H9 (cell line): ENCODE results near the gene PCDHB8. TPM values are rescaled to one million over a fixed set of nuclear protein-coding genes. Genes with fewer than 3 reads are reported as not detected.
"Not testable (repeated sequence)": the region's sequence is repeated elsewhere in the genome, so short reads cannot be mapped to it uniquely, and the experiment has no call there.

Experiments used
- DNase-seq: peaks from one replicate; pipeline ENCODE4 v3.0.0-alpha.2; 2017
- H2AFZ ChIP-seq: one replicate; pipeline ENCODE4 v1.6.1; 2013; ENCODE audit warnings: mild to moderate bottlenecking, low read length, control low read depth, moderate library complexity
- H2AK5ac ChIP-seq: 2 replicates; pipeline ENCODE4 v1.6.1; 2013; ENCODE audit warnings: low read length, control low read depth, mixed read lengths; ENCODE audit not compliant: insufficient read length
- H2BK120ac ChIP-seq: one replicate; pipeline ENCODE4 v1.6.1; 2013; ENCODE audit warnings: low read depth, mild to moderate bottlenecking, low read length, control low read depth, inconsistent platforms; ENCODE audit not compliant: poor library complexity, severe bottlenecking
- H2BK12ac ChIP-seq: 2 replicates; pipeline ENCODE4 v1.6.1; 2013; ENCODE audit warnings: low read length, control low read depth, mixed read lengths, low read depth; ENCODE audit not compliant: insufficient read length
- H2BK15ac ChIP-seq: 2 replicates; pipeline ENCODE4 v1.6.1; 2013; ENCODE audit warnings: low read depth, low read length, control low read depth
- H2BK20ac ChIP-seq: one replicate; pipeline ENCODE4 v1.6.1; 2013; ENCODE audit warnings: low read depth, mild to moderate bottlenecking, low read length, control low read depth, inconsistent platforms; ENCODE audit not compliant: poor library complexity, severe bottlenecking
- H2BK5ac ChIP-seq: 2 replicates; pipeline ENCODE4 v1.6.1; 2013; ENCODE audit warnings: low read length, control low read depth, mixed read lengths; ENCODE audit not compliant: insufficient read length
- H3K14ac ChIP-seq: 2 replicates; pipeline ENCODE4 v1.6.1; 2013; ENCODE audit warnings: low read length, control low read depth; ENCODE audit not compliant: insufficient read depth
- H3K18ac ChIP-seq: 2 replicates; pipeline ENCODE4 v1.6.1; 2013; ENCODE audit warnings: low read depth, mild to moderate bottlenecking, mixed read lengths, low read length, control low read depth; ENCODE audit not compliant: insufficient read length
- H3K23ac ChIP-seq: 2 replicates; pipeline ENCODE4 v1.6.1; 2013; ENCODE audit warnings: low read length, control low read depth, mixed read lengths, low read depth; ENCODE audit not compliant: insufficient read length
- H3K23me2 ChIP-seq: 2 replicates; pipeline ENCODE4 v1.6.1; 2013; ENCODE audit warnings: low read depth, mild to moderate bottlenecking, mixed read lengths, low read length, control low read depth; ENCODE audit not compliant: insufficient read length, poor library complexity, severe bottlenecking
- H3K27ac ChIP-seq: 2 replicates; pipeline ENCODE4 v1.5.1; 2013; ENCODE audit warnings: low read length, control low read depth, mixed read lengths, low read depth; ENCODE audit not compliant: insufficient read length
- H3K27me3 ChIP-seq: 2 replicates; pipeline ENCODE4 v1.6.1; 2013; ENCODE audit warnings: low read length, control low read depth, inconsistent platforms; ENCODE audit not compliant: insufficient read depth
- H3K4ac ChIP-seq: 2 replicates; pipeline ENCODE4 v1.6.1; 2013; ENCODE audit warnings: low read depth, mild to moderate bottlenecking, control low read depth, inconsistent platforms, low read length, moderate library complexity
- H3K4me1 ChIP-seq: 2 replicates; pipeline ENCODE4 v1.6.1; 2013; ENCODE audit warnings: low read length, control low read depth, inconsistent platforms; ENCODE audit not compliant: insufficient read depth
- H3K4me2 ChIP-seq: 2 replicates; pipeline ENCODE4 v1.6.1; 2013; ENCODE audit warnings: low read length, control low read depth, mixed read lengths; ENCODE audit not compliant: insufficient read length, insufficient read depth
- H3K56ac ChIP-seq: 2 replicates; pipeline ENCODE4 v1.6.1; 2013; ENCODE audit warnings: low read depth, mild to moderate bottlenecking, mixed read lengths, low read length, control low read depth; ENCODE audit not compliant: insufficient read length
- H3K79me1 ChIP-seq: 2 replicates; pipeline ENCODE4 v1.6.1; 2013; ENCODE audit warnings: low read depth, mild to moderate bottlenecking, moderate library complexity, low read length, control low read depth, inconsistent platforms; ENCODE audit not compliant: insufficient read depth, poor library complexity, severe bottlenecking
- H3K79me2 ChIP-seq: 2 replicates; pipeline ENCODE4 v1.6.1; 2013; ENCODE audit warnings: low read length, control low read depth, inconsistent platforms; ENCODE audit not compliant: insufficient read depth
- H3K9ac ChIP-seq: 2 replicates; pipeline ENCODE4 v1.6.1; 2013; ENCODE audit warnings: low read length, control low read depth, mixed read lengths; ENCODE audit not compliant: insufficient read length; ENCODE audit errors: extremely low read depth
- H3K9me3 ChIP-seq: one replicate; pipeline ENCODE4 v1.6.1; 2013; ENCODE audit warnings: low read depth, low read length, inconsistent platforms; ENCODE audit not compliant: control insufficient read depth
- H3T11ph ChIP-seq: one replicate; pipeline ENCODE4 v1.6.1; 2013; ENCODE audit warnings: mild to moderate bottlenecking, low read length, control low read depth, inconsistent platforms
- H4K20me1 ChIP-seq: one replicate; pipeline ENCODE4 v1.6.1; 2013; ENCODE audit not compliant: control insufficient read depth, insufficient read length, insufficient read depth
- H4K5ac ChIP-seq: 2 replicates; pipeline ENCODE4 v1.6.1; 2013; ENCODE audit warnings: low read depth, mild to moderate bottlenecking, mixed read lengths, low read length, control low read depth; ENCODE audit not compliant: insufficient read length
- H4K8ac ChIP-seq: replicated peaks from 2 replicates; pipeline ENCODE4 v1.6.1; 2013; ENCODE audit warnings: low read length, control low read depth, mixed read lengths, low read depth; ENCODE audit not compliant: insufficient read length
- H4K91ac ChIP-seq: 2 replicates; pipeline ENCODE4 v1.6.1; 2013; ENCODE audit warnings: low read depth, mild to moderate bottlenecking, moderate library complexity, mixed read lengths, low read length, control low read depth; ENCODE audit not compliant: insufficient read length
- H3K27ac Mint-ChIP-seq, 3 experiments: 2 replicates in 2 of 3; 3 replicates in 1 of 3; pipeline ENCODE4 v1.8.0; 2020 to 2021; ENCODE audit warnings: mixed read lengths in 3 of 3, mild to moderate bottlenecking in 1 of 3, moderate library complexity in 1 of 3
- H3K27me3 Mint-ChIP-seq: 2 replicates; pipeline ENCODE4 v1.8.0; 2021; ENCODE audit warnings: low read depth, mild to moderate bottlenecking, moderate library complexity, mixed read lengths
- H3K36me3 Mint-ChIP-seq, 3 experiments: 2 replicates in 2 of 3; 3 replicates in 1 of 3; pipeline ENCODE4 v1.8.0; 2020 to 2021; ENCODE audit warnings: low read depth in 3 of 3, mixed read lengths in 3 of 3; ENCODE audit not compliant: insufficient read depth in 1 of 3
- H3K4me1 Mint-ChIP-seq, 2 experiments: 2 replicates each; pipeline ENCODE4 v1.8.0; 2020; ENCODE audit warnings: mixed read lengths in 2 of 2
- H3K4me3 Mint-ChIP-seq, 2 experiments: 2 replicates in 1 of 2; 3 replicates in 1 of 2; pipeline ENCODE4 v1.8.0; 2020 to 2021; ENCODE audit warnings: mild to moderate bottlenecking in 2 of 2, mixed read lengths in 2 of 2, moderate library complexity in 1 of 2
- H3K9me3 Mint-ChIP-seq, 2 experiments: 2 replicates in 1 of 2; 3 replicates in 1 of 2; pipeline ENCODE4 v1.8.0; 2020; ENCODE audit warnings: mild to moderate bottlenecking in 2 of 2, mixed read lengths in 2 of 2, moderate library complexity in 1 of 2
- WGBS: extraction: QIAGEN DNeasy Blood & Tissue Kit; methylation state at CpG from one replicate; pipeline ENCODE4 v1.1.7; 2013; ENCODE audit warnings: missing lambda C conversion rate, low lambda C conversion rate, mixed read lengths; ENCODE audit not compliant: insufficient read length; ENCODE audit errors: extremely low coverage; 5-methylcytosine and 5-hydroxymethylcytosine counted together
- total RNA-seq: library from RNA; stranded (reverse); gene quantifications from 2 replicates; pipeline ENCODE4 v1.2.1, GENCODE V29; 2021
- TF ChIP-seq, protein P1 (sequence below): fragments of 200-600 bp; sonication (generic); conservative IDR thresholded peaks from 3 replicates; pipeline ENCODE4 v1.8.0; 2021; ENCODE audit warnings: antibody characterized with exemption, mild to moderate bottlenecking

PCDHB8 gene
- total RNA-seq, 1 experiment from 2014 or later: 0.57 TPM

- H2BK20ac ChIP-seq: no peak within 1 kb of the TSS
- Mint-ChIP-seq H3K4me1 (peaks cover 4 to 6% of the 10 kb centered on the region in 2 experiments; a peak in 3 of 4 replicates), H3K4me3 (peak within 1 kb of the TSS in 1 of 2 experiments; percentile 71; a peak in 2 of 5 replicates), H3K27me3 (peaks cover 4% of the 10 kb centered on the region; the same call in 1 of the 2 replicates), H3K9me3 (peaks cover 14 to 18% of the 10 kb centered on the region in 2 experiments), H3K36me3 (peaks cover 2 to 12% (median 7%) of the 10 kb centered on the region in 3 experiments), H3K27ac (peak within 1 kb of the TSS in 2 of 3 experiments; percentile 12 to 23; a peak in 2 of 7 replicates)
- no peak within 1 kb of the TSS for H4K8ac ChIP-seq
- H3T11ph ChIP-seq: no peak within 1 kb of the TSS
- H3K9ac ChIP-seq: no peak within 1 kb of the TSS
- H4K20me1 ChIP-seq: no peaks in the 10 kb centered on the region
- H3K79me2 ChIP-seq: no peaks in the 10 kb centered on the region
- no peak within 1 kb of the TSS for H2BK120ac ChIP-seq
- no peaks in the 10 kb centered on the region for H3K79me1 ChIP-seq
- no peak within 1 kb of the TSS for H3K56ac ChIP-seq
- no peak within 1 kb of the TSS for H2AK5ac ChIP-seq
- H4K91ac ChIP-seq: no peak within 1 kb of the TSS
- peak; percentile 50 for DNase-seq
- H2AFZ ChIP-seq: peak within 1 kb of the TSS; percentile 17
- H3K18ac ChIP-seq: no peak within 1 kb of the TSS
- no peak within 1 kb of the TSS for H3K4me2 ChIP-seq
- no peaks in the 10 kb centered on the region for H3K23me2 ChIP-seq
- H4K5ac ChIP-seq: no peak within 1 kb of the TSS
- no CpG with 5 or more reads among the region's 11 CpGs for WGBS
- H3K27ac ChIP-seq: no peak within 1 kb of the TSS
- TF ChIP-seq, protein P1, sequence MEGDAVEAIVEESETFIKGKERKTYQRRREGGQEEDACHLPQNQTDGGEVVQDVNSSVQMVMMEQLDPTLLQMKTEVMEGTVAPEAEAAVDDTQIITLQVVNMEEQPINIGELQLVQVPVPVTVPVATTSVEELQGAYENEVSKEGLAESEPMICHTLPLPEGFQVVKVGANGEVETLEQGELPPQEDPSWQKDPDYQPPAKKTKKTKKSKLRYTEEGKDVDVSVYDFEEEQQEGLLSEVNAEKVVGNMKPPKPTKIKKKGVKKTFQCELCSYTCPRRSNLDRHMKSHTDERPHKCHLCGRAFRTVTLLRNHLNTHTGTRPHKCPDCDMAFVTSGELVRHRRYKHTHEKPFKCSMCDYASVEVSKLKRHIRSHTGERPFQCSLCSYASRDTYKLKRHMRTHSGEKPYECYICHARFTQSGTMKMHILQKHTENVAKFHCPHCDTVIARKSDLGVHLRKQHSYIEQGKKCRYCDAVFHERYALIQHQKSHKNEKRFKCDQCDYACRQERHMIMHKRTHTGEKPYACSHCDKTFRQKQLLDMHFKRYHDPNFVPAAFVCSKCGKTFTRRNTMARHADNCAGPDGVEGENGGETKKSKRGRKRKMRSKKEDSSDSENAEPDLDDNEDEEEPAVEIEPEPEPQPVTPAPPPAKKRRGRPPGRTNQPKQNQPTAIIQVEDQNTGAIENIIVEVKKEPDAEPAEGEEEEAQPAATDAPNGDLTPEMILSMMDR: peak; percentile 74
- H3K14ac ChIP-seq: no peak within 1 kb of the TSS
- no peak within 1 kb of the TSS for H2BK5ac ChIP-seq
- H3K4ac ChIP-seq: no peak within 1 kb of the TSS
- H3K4me1 ChIP-seq: no peaks in the 10 kb centered on the region
- no peak within 1 kb of the TSS for H3K23ac ChIP-seq
- H2BK12ac ChIP-seq: no peak within 1 kb of the TSS
- no peaks in the 10 kb centered on the region for H3K9me3 ChIP-seq
- no peak within 1 kb of the TSS for H2BK15ac ChIP-seq
- no peaks in the 10 kb centered on the region for H3K27me3 ChIP-seq
Measured at GRCh38 chr5:141208478-141208877, 30.9 kb downstream of the PCDHB8 start, which contains the start of gene PCDHB12. TSS of gene PCDHB12 (plus strand) at chr5:141208719. CDS start at chr5:141208908, 189 bp downstream.

DNA sequence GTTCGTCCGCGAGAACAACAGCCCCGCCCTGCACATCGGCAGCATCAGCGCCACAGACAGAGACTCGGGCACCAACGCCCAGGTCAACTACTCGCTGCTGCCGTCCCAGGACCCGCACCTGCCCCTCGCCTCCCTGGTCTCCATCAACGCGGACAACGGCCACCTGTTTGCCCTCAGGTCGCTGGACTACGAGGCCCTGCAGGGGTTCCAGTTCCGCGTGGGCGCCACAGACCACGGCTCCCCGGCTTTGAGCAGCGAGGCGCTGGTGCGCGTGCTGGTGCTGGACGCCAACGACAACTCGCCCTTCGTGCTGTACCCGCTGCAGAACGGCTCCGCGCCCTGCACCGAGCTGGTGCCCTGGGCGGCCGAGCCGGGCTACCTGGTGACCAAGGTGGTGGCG is 32.7 kb downstream of the PCDHB8 start:
- H3K4ac ChIP-seq, H4K8ac ChIP-seq, H3K4me1 ChIP-seq, H3K79me2 ChIP-seq, H2BK15ac ChIP-seq, H3K4me3 Mint-ChIP-seq, H2BK20ac ChIP-seq, H3K4me2 ChIP-seq, H2BK5ac ChIP-seq, H3K9ac ChIP-seq, H3K79me1 ChIP-seq, H4K91ac ChIP-seq, H3K23me2 ChIP-seq, H3K23ac ChIP-seq, H3K9me3 ChIP-seq, H4K5ac ChIP-seq, H3K27ac Mint-ChIP-seq, H3K14ac ChIP-seq, DNase-seq, H2BK120ac ChIP-seq, H2BK12ac ChIP-seq, H4K20me1 ChIP-seq, H3T11ph ChIP-seq, H3K56ac ChIP-seq, H3K27ac ChIP-seq, H3K18ac ChIP-seq, H2AK5ac ChIP-seq, H2AFZ ChIP-seq, H3K27me3 ChIP-seq: not testable (repeated sequence)
- Mint-ChIP-seq H3K9me3 (peaks cover 23 to 29% of the 10 kb centered on the region in 2 experiments), H3K27me3 (peaks cover 16% of the 10 kb centered on the region), H3K4me1 (peaks cover 4 to 14% of the 10 kb centered on the region in 2 experiments; a peak in 3 of 4 replicates), H3K36me3 (peaks cover 10 to 21% (median 14%) of the 10 kb centered on the region in 3 experiments)
- WGBS: no CpG with 5 or more reads among the region's 39 CpGs
